IMR-90 (cell line): ENCODE measurements around the gene COG7. TPM values are rescaled to one million over a fixed set of nuclear protein-coding genes. Genes with fewer than 3 reads are reported as not detected.

ENCODE experiments used
- ATAC-seq: fragments of 200-7000 bp; cut with Tn5 transposase; 2 replicates; pipeline ENCODE4 v1.9.1; 2020; ENCODE audit warnings: low read depth, mild to moderate bottlenecking, moderate library complexity
- BruUV-seq: library from RNA; stranded (reverse); fragments of 400-500 nt; replicated peaks from 2 replicates; lab custom pipeline; 2021; lab: Mats Ljungman, UMichigan
- CTCF ChIA-PET: fragments of 300-600 bp; formaldehyde crosslinking; extraction: SDS; loops from one replicate; lab custom pipeline; 2021; ENCODE audit warnings: antibody characterized with exemption; lab: Yijun Ruan, JAX
- POLR2A ChIA-PET: fragments of 300-600 bp; sonication (Branson Sonifier 250); formaldehyde crosslinking; loops from one replicate; lab custom pipeline; 2022; ENCODE audit warnings: antibody characterized with exemption; ENCODE audit not compliant: unreplicated experiment; lab: Charles Lee
- DNase-seq: peaks from one replicate; pipeline ENCODE4 v3.0.0; 2013
- H2AFZ ChIP-seq: replicated peaks from 2 replicates; pipeline ENCODE3; 2013; ENCODE audit warnings: low read length, mild to moderate bottlenecking; ENCODE audit not compliant: poor library complexity
- H2AK5ac ChIP-seq: 2 replicates; pipeline ENCODE4 v1.6.1; 2013; ENCODE audit warnings: low read depth, low read length, inconsistent platforms
- H2AK9ac ChIP-seq: replicated peaks from 2 replicates; pipeline ENCODE3; 2013; ENCODE audit warnings: mild to moderate bottlenecking, low read depth, low read length, moderate library complexity; ENCODE audit not compliant: poor library complexity
- H2BK120ac ChIP-seq: 2 replicates; pipeline ENCODE4 v1.6.1; 2013; ENCODE audit warnings: low read depth, low read length, inconsistent platforms
- H2BK15ac ChIP-seq: 3 replicates; pipeline ENCODE4 v1.6.1; 2013; ENCODE audit warnings: low read depth, low read length, inconsistent platforms
- H2BK20ac ChIP-seq: 2 replicates; pipeline ENCODE4 v1.6.1; 2013; ENCODE audit warnings: low read depth, mild to moderate bottlenecking, inconsistent platforms, low read length, moderate library complexity
- H2BK5ac ChIP-seq: 2 replicates; pipeline ENCODE4 v1.6.1; 2013; ENCODE audit warnings: mild to moderate bottlenecking, low read depth, low read length, inconsistent platforms; ENCODE audit not compliant: poor library complexity, severe bottlenecking
- H3K14ac ChIP-seq: replicated peaks from 2 replicates; pipeline ENCODE4 v1.6.1; 2013; ENCODE audit warnings: low read depth, low read length, inconsistent platforms
- H3K18ac ChIP-seq: 2 replicates; pipeline ENCODE4 v1.6.1; 2013; ENCODE audit warnings: low read depth, low read length, control low read depth
- H3K23ac ChIP-seq: 2 replicates; pipeline ENCODE4 v1.6.1; 2013; ENCODE audit warnings: low read depth, low read length, inconsistent platforms
- H3K27ac ChIP-seq: 2 replicates; pipeline ENCODE4 v1.5.1; 2013; ENCODE audit warnings: mild to moderate bottlenecking, control low read depth, low read length; ENCODE audit not compliant: insufficient read depth
- H3K27me3 ChIP-seq: 2 replicates; pipeline ENCODE4 v1.6.1; 2013; ENCODE audit warnings: low read length; ENCODE audit not compliant: control insufficient read depth, insufficient read depth
- H3K36me3 ChIP-seq: 2 replicates; pipeline ENCODE4 v1.6.1; 2013; ENCODE audit warnings: low read length, mixed read lengths; ENCODE audit not compliant: control insufficient read depth, insufficient read depth
- H3K4ac ChIP-seq: 2 replicates; pipeline ENCODE4 v1.6.1; 2013; ENCODE audit warnings: low read depth, low read length, inconsistent platforms
- H3K4me1 ChIP-seq: 2 replicates; pipeline ENCODE4 v1.6.1; 2013; ENCODE audit warnings: low read length, mixed read lengths; ENCODE audit not compliant: control insufficient read depth, insufficient read depth
- H3K4me2 ChIP-seq: 2 replicates; pipeline ENCODE4 v1.6.1; 2013; ENCODE audit warnings: low read depth, mild to moderate bottlenecking, control low read depth, low read length, moderate library complexity
- H3K4me3 ChIP-seq: 2 replicates; pipeline ENCODE4 v1.5.1; 2013; ENCODE audit warnings: low read depth, mild to moderate bottlenecking, control low read depth, low read length, moderate library complexity; ENCODE audit not compliant: insufficient read depth
- H3K56ac ChIP-seq: 2 replicates; pipeline ENCODE4 v1.6.1; 2013; ENCODE audit warnings: low read length, inconsistent platforms; ENCODE audit not compliant: insufficient read depth; ENCODE audit errors: extremely low read depth
- H3K79me1 ChIP-seq, 2 experiments: 2 replicates each; pipeline ENCODE4 v1.6.1; 2013; ENCODE audit warnings: low read length in 2 of 2, inconsistent platforms in 1 of 2, low read depth in 1 of 2
- H3K9ac ChIP-seq: 2 replicates; pipeline ENCODE4 v1.6.1; 2013; ENCODE audit warnings: low read depth, low read length, control low read depth
- H3K9me1 ChIP-seq: 2 replicates; pipeline ENCODE4 v1.6.1; 2013; ENCODE audit warnings: low read length, inconsistent platforms; ENCODE audit not compliant: insufficient read depth
- H3K9me3 ChIP-seq: 2 replicates; pipeline ENCODE4 v1.6.1; 2013; ENCODE audit warnings: low read length; ENCODE audit not compliant: control insufficient read depth, insufficient read depth
- H4K20me1 ChIP-seq: 2 replicates; pipeline ENCODE4 v1.6.1; 2013; ENCODE audit warnings: low read length, inconsistent platforms; ENCODE audit not compliant: insufficient read depth
- H4K5ac ChIP-seq: 2 replicates; pipeline ENCODE4 v1.6.1; 2013; ENCODE audit warnings: mild to moderate bottlenecking, low read depth, low read length, control low read depth
- H4K8ac ChIP-seq, 2 experiments: 2 replicates each; pipeline ENCODE4 v1.6.1; 2013; ENCODE audit warnings: low read depth in 2 of 2, low read length in 2 of 2, control low read depth in 1 of 2, inconsistent platforms in 1 of 2
- H4K91ac ChIP-seq: 2 replicates; pipeline ENCODE4 v1.6.1; 2013; ENCODE audit warnings: low read depth, low read length, inconsistent platforms; ENCODE audit not compliant: insufficient read depth
- BHLHE40 ChIP-seq: fragments of 150-350 bp; IDR thresholded peaks from 2 replicates; pipeline ENCODE4 v1.6.1; 2016; ENCODE audit warnings: mild to moderate bottlenecking, low read depth, low read length
- CEBPB ChIP-seq: IDR thresholded peaks from 2 replicates; pipeline ENCODE4 v1.6.1; 2012; ENCODE audit warnings: low read depth, low read length, improper control_type of control experiment
- CHD1 ChIP-seq: IDR thresholded peaks from 2 replicates; pipeline ENCODE4 v1.6.1; 2012; ENCODE audit warnings: low read depth, low read length, improper control_type of control experiment
- FOS ChIP-seq: fragments of 150-350 bp; IDR thresholded peaks from 2 replicates; pipeline ENCODE4 v1.6.1; 2016; ENCODE audit warnings: low read depth, low read length
- MAFK ChIP-seq: IDR thresholded peaks from 2 replicates; pipeline ENCODE4 v1.6.1; 2012; ENCODE audit warnings: low read depth, low read length, improper control_type of control experiment
- MXI1 ChIP-seq: IDR thresholded peaks from 2 replicates; pipeline ENCODE4 v1.6.1; 2012; ENCODE audit warnings: low read depth, mild to moderate bottlenecking, low read length, moderate library complexity, borderline replicate concordance
- NFE2L2 ChIP-seq: fragments of 150-350 bp; IDR thresholded peaks from 2 replicates; pipeline ENCODE4 v1.6.1; 2016; ENCODE audit warnings: low read depth, mild to moderate bottlenecking, low read length
- POLR2A ChIP-seq: IDR thresholded peaks from 2 replicates; pipeline ENCODE4 v1.6.1; 2012; ENCODE audit warnings: mild to moderate bottlenecking, low read depth, low read length
- RAD21 ChIP-seq: IDR thresholded peaks from 2 replicates; pipeline ENCODE4 v1.6.1; 2012; ENCODE audit warnings: low read length, improper control_type of control experiment
- RCOR1 ChIP-seq: IDR thresholded peaks from 2 replicates; pipeline ENCODE4 v1.6.1; 2012; ENCODE audit warnings: mild to moderate bottlenecking, low read length, improper control_type of control experiment; ENCODE audit not compliant: insufficient replicate concordance
- RFX5 ChIP-seq: IDR thresholded peaks from 2 replicates; pipeline ENCODE4 v1.8.0; 2012; ENCODE audit warnings: low read depth, mild to moderate bottlenecking, low read length, moderate library complexity
- SMC3 ChIP-seq: fragments of 150-350 bp; IDR thresholded peaks from 2 replicates; pipeline ENCODE4 v1.6.1; 2016; ENCODE audit warnings: low read depth, mild to moderate bottlenecking, antibody characterized with exemption, low read length, moderate library complexity
- WGBS, 2 experiments: methylation state at CpG; one replicate each; pipeline versions ENCODE4 v1.1.5 to v1.1.7; 2013; ENCODE audit warnings: missing lambda C conversion rate in 2 of 2; ENCODE audit not compliant: insufficient read length in 1 of 2; ENCODE audit errors: extremely low coverage in 2 of 2; 5-methylcytosine and 5-hydroxymethylcytosine counted together
- dilution Hi-C: fragments of 300-500 bp; cut with HindIII; formaldehyde crosslinking; loops from one replicate; pipeline ENCODE4 v1.14.3; 2018; ENCODE audit warnings: low sequenced_read_pairs; ENCODE audit not compliant: unreplicated experiment
- in situ Hi-C: fragments of 300-500 bp; cut with MboI; formaldehyde crosslinking; loops from 3 replicates; pipeline ENCODE4 v1.14.3; 2019; ENCODE audit warnings: low sequenced_read_pairs, inconsistent platforms, mixed read lengths
- intact Hi-C: fragments of 100-400 bp; cut with micrococcal nuclease; formaldehyde crosslinking; loops from 2 replicates; pipeline ENCODE4 v1.10.0; 2022
- polyA plus RNA-seq, 3 experiments: library from polyadenylated mRNA; depleted of rRNA; stranded (reverse); fragments of >200 nt; gene quantifications; 2 replicates each; pipeline ENCODE4 v1.2.3, GENCODE V29; 2012; ENCODE audit warnings: low replicate concordance in 1 of 3
- total RNA-seq: library from RNA; depleted of rRNA; stranded (reverse); fragments of >200 nt; gene quantifications from 2 replicates; pipeline ENCODE4 v1.2.3, GENCODE V29; 2012
- TF ChIP-seq, protein P1 (sequence below): fragments of 150-350 bp; IDR thresholded peaks from 2 replicates; pipeline ENCODE4 v1.6.1; 2017; ENCODE audit warnings: mild to moderate bottlenecking, antibody characterized with exemption, low read length, low read depth
- TF ChIP-seq, protein P2 (sequence below): fragments of 150-350 bp; IDR thresholded peaks from 2 replicates; pipeline ENCODE4 v1.6.1; 2016; ENCODE audit warnings: low read depth, mild to moderate bottlenecking, low read length, moderate library complexity, borderline replicate concordance

Gene COG7
- total and polyA plus RNA-seq, 2 of the 4 experiments (the other 2 are of a cell fraction) = 28.5 to 43.7 TPM

DNA sequence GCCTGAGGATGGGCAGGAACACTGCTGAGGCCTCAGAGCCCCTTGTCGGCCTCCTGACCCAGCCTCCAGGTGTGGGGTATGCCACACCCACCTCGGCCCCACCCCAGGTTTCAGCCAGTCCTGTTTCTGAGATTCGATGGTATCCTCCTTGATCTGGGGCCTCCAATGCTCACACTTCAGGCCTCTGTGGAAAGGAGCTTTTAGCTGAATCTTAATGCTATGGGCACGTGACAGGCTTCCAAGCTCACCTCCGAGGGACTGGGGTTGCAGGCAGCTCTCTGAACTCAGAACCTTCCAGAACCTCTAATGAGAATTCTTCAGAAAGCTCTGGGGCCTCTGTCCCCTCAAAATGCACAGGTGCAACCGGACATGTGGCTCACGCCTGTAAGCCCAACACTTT is 96.0 kb downstream of the COG7 start:
- no peaks in the 10 kb centered on the region for H3K27me3 ChIP-seq
- TF ChIP-seq FOS (no peak), SMC3 (no peak), BHLHE40 (no peak), CHD1 (no peak), POLR2A (no peak), MXI1 (no peak), RCOR1 (no peak), RFX5 (no peak), NFE2L2 (no peak), RAD21 (no peak), MAFK (no peak), CEBPB (no peak)
- TF ChIP-seq, protein P1, sequence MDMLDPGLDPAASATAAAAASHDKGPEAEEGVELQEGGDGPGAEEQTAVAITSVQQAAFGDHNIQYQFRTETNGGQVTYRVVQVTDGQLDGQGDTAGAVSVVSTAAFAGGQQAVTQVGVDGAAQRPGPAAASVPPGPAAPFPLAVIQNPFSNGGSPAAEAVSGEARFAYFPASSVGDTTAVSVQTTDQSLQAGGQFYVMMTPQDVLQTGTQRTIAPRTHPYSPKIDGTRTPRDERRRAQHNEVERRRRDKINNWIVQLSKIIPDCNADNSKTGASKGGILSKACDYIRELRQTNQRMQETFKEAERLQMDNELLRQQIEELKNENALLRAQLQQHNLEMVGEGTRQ = no peak
- TF ChIP-seq, protein P2, sequence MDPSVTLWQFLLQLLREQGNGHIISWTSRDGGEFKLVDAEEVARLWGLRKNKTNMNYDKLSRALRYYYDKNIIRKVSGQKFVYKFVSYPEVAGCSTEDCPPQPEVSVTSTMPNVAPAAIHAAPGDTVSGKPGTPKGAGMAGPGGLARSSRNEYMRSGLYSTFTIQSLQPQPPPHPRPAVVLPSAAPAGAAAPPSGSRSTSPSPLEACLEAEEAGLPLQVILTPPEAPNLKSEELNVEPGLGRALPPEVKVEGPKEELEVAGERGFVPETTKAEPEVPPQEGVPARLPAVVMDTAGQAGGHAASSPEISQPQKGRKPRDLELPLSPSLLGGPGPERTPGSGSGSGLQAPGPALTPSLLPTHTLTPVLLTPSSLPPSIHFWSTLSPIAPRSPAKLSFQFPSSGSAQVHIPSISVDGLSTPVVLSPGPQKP = no peak
- H3K4ac ChIP-seq = no peak overlapping the region
- no peaks in the 10 kb centered on the region for H3K36me3 ChIP-seq
- dilution Hi-C loops (no loop called here), in situ Hi-C loops (no loop called here), intact Hi-C loops (no loop called here)
- no peak overlapping the region for H3K14ac ChIP-seq
- CTCF ChIA-PET = no interaction called here
- no peak overlapping the region for H4K91ac ChIP-seq
- H4K5ac ChIP-seq = no peak overlapping the region
- WGBS, 2 experiments = 20% methylated on average over 1 of the region's 7 CpGs; no CpG with 5 or more reads in 1 of the 2 experiments
- no peaks in the 10 kb centered on the region for H3K9me3 ChIP-seq
- no peak overlapping the region for H2BK20ac ChIP-seq
- H2AFZ ChIP-seq = no peak overlapping the region
- H2BK15ac ChIP-seq = no peak overlapping the region
- H3K9ac ChIP-seq = no peak overlapping the region
- no TSS peak for BruUV-seq
- ATAC-seq = no peak
- no peak overlapping the region for H3K23ac ChIP-seq
- H3K4me1 ChIP-seq = no peaks in the 10 kb centered on the region
- H3K27ac ChIP-seq = no peak overlapping the region
- no peak overlapping the region for H2AK5ac ChIP-seq
- H3K56ac ChIP-seq = no peak overlapping the region
- no peaks in the 10 kb centered on the region for H3K79me1 ChIP-seq
- no peak overlapping the region for H3K18ac ChIP-seq
- no peak overlapping the region for H3K4me3 ChIP-seq
- H3K9me1 ChIP-seq = no peaks in the 10 kb centered on the region; the same call in 1 of the 2 replicates
- no peak for DNase-seq
- H4K20me1 ChIP-seq = no peaks in the 10 kb centered on the region
- no peak overlapping the region for H2AK9ac ChIP-seq
- H2BK5ac ChIP-seq = no peak overlapping the region
- H2BK120ac ChIP-seq = no peak overlapping the region
- POLR2A ChIA-PET = no interaction called here
- no peak overlapping the region for H3K4me2 ChIP-seq
- H4K8ac ChIP-seq = no peak overlapping the region
